ENCODE data around the gene FCHO2. TPM values are rescaled to one million over a fixed set of nuclear protein-coding genes. Genes with fewer than 3 reads are reported as not detected.
A peak's percentile ranks its signal among the peaks of the same experiment; 100 is the strongest.

Gene FCHO2
- total RNA-seq, 1 donor from 2014 or later: 17.7 TPM

GRCh38 chr5:73129143-73129542 is 173.3 kb downstream of the FCHO2 start:
- no peak for TF ChIP-seq EZH2phosphoT487 (IDR thresholded peaks at IDR 0.05)
- TF ChIP-seq EZH2 (IDR thresholded peaks at IDR 0.05): no peak
- TF ChIP-seq CTCF (IDR thresholded peaks at IDR 0.05): no peak
- H3K27ac ChIP-seq: no peak overlapping the region
- Mint-ChIP-seq H3K9me3 (no peaks in the 10 kb centered on the region), H3K36me3 (no peaks in the 10 kb centered on the region), H3K4me1 (no peaks in the 10 kb centered on the region), H3K27ac (no peak overlapping the region), H3K4me3 (no peak overlapping the region), H3K27me3 (ENCODE audit: insufficient read depth, low read depth) (peaks cover 3% of the 10 kb centered on the region)
- H3F3A ChIP-seq (ENCODE audit: low read depth): no peaks in the 10 kb centered on the region
- no peak overlapping the region for H3K4me2 ChIP-seq
- peak overlapping the region; percentile 50 for H2AFZ ChIP-seq (replicated peaks)
- DNase-seq (ENCODE audit: low spot score): no peak
- H3K4me3 ChIP-seq: no peak overlapping the region
- H3K27me3 ChIP-seq: peaks cover 7% of the 10 kb centered on the region
- H3K9ac ChIP-seq: no peak overlapping the region
- H4K20me1 ChIP-seq (ENCODE audit: low read depth): no peaks in the 10 kb centered on the region
- H3K4me1 ChIP-seq: no peaks in the 10 kb centered on the region
- H3K36me3 ChIP-seq: no peaks in the 10 kb centered on the region
- H3K9me3 ChIP-seq (ENCODE audit: low read depth): no peaks in the 10 kb centered on the region
- H3K79me2 ChIP-seq (ENCODE audit: low read depth): no peaks in the 10 kb centered on the region

GRCh38 chr5:73130811-73131210 is 175.0 kb downstream of the FCHO2 start:
- no peaks in the 10 kb centered on the region for H3K9me3 ChIP-seq (ENCODE audit: low read depth)
- H3K27me3 Mint-ChIP-seq (ENCODE audit: insufficient read depth, low read depth): peaks cover 3% of the 10 kb centered on the region
- no peak for DNase-seq (ENCODE audit: low spot score)
- H3K4me3 Mint-ChIP-seq: no peak overlapping the region
- no peaks in the 10 kb centered on the region for H3K4me1 ChIP-seq
- H3K36me3 Mint-ChIP-seq: no peaks in the 10 kb centered on the region
- H3K27ac Mint-ChIP-seq: no peak overlapping the region
- no peaks in the 10 kb centered on the region for H3K27me3 ChIP-seq
- no peak overlapping the region for H3K4me2 ChIP-seq
- H3K9me3 Mint-ChIP-seq: no peaks in the 10 kb centered on the region
- no peak overlapping the region for H3K27ac ChIP-seq
- peaks cover 3% of the 10 kb centered on the region for H3K4me1 Mint-ChIP-seq
- no peaks in the 10 kb centered on the region for H3K79me2 ChIP-seq (ENCODE audit: low read depth)
- H3K9ac ChIP-seq: no peak overlapping the region
- H3F3A ChIP-seq (ENCODE audit: low read depth): no peaks in the 10 kb centered on the region
- H2AFZ ChIP-seq (replicated peaks): no peak overlapping the region
- TF ChIP-seq EZH2 (IDR thresholded peaks at IDR 0.05) (no peak), CTCF (IDR thresholded peaks at IDR 0.05) (no peak), EZH2phosphoT487 (IDR thresholded peaks at IDR 0.05) (no peak)
- H3K36me3 ChIP-seq: no peaks in the 10 kb centered on the region
- H4K20me1 ChIP-seq (ENCODE audit: low read depth): no peaks in the 10 kb centered on the region
- H3K4me3 ChIP-seq: no peak overlapping the region

GRCh38 chr5:73131711-73132425 is 176.0 kb downstream of the FCHO2 start:
- TF ChIP-seq EZH2phosphoT487 (IDR thresholded peaks at IDR 0.05) (no peak), EZH2 (IDR thresholded peaks at IDR 0.05) (no peak), CTCF (IDR thresholded peaks at IDR 0.05) (no peak)
- Histone ChIP-seq H3F3A (ENCODE audit: low read depth) (no peaks in the 10 kb centered on the region), H3K36me3 (no peaks in the 10 kb centered on the region), H3K4me1 (no peaks in the 10 kb centered on the region), H3K9me3 (ENCODE audit: low read depth) (no peaks in the 10 kb centered on the region), H2AFZ (replicated peaks) (no peak overlapping the region), H3K4me2 (no peak overlapping the region), H3K27ac (no peak overlapping the region), H3K27me3 (no peaks in the 10 kb centered on the region), H3K9ac (no peak overlapping the region), H3K79me2 (ENCODE audit: low read depth) (no peaks in the 10 kb centered on the region), H4K20me1 (ENCODE audit: low read depth) (no peaks in the 10 kb centered on the region), H3K4me3 (no peak overlapping the region)
- no peak overlapping the region for H3K4me3 Mint-ChIP-seq
- peaks cover 3% of the 10 kb centered on the region for H3K27me3 Mint-ChIP-seq (ENCODE audit: insufficient read depth, low read depth)
- DNase-seq (ENCODE audit: low spot score): no peak
- H3K4me1 Mint-ChIP-seq: peaks cover 3% of the 10 kb centered on the region
- H3K9me3 Mint-ChIP-seq: no peaks in the 10 kb centered on the region
- H3K27ac Mint-ChIP-seq: no peak overlapping the region
- no peaks in the 10 kb centered on the region for H3K36me3 Mint-ChIP-seq

Measured in neural progenitor cell (in vitro differentiated cells).